Measurements from ENCODE around the gene DENND1A.

DNA sequence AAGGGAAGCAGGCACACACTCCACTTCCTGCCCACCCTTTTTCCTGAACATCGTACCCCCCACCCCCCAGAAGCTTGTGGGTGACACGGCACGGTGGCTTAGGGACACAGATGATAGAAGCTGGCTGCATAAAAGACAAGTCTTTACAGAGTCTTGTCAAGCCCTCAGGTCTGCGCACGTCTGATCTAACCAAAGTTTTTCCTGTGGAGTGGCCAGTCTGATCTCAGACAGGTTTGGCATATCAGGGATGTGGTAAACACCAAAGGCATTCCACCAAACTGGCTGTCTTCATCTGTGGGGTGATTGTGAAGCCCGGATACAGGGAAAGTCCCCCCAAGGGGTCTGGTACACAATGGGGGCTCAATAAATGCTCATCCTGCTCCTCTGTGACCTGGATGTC, 523.9 kb downstream of the DENND1A start:
- TF ChIP-seq POLR2A (IDR thresholded peaks at IDR 0.05; ENCODE audit: low read length): no peak
- no peak for TF ChIP-seq GATA1 (IDR thresholded peaks at IDR 0.05; ENCODE audit: low read depth, low read length)
